Ishikawa (cell line): ENCODE results near the gene IMMP2L.
A peak's percentile ranks its signal among the peaks of the same experiment; 100 is the strongest.

Source experiments
- CEBPB ChIP-seq: IDR thresholded peaks from 2 replicates; pipeline ENCODE4 v1.6.1; 2012
- CREB1 ChIP-seq: IDR thresholded peaks from 2 replicates; pipeline ENCODE4 v1.6.1; 2012; ENCODE audit warnings: low read depth
- EGR1 ChIP-seq: IDR thresholded peaks from 2 replicates; pipeline ENCODE4 v1.6.1; 2012
- EP300 ChIP-seq: IDR thresholded peaks from 2 replicates; pipeline ENCODE4 v1.6.1; 2012; ENCODE audit warnings: borderline replicate concordance
- FOXM1 ChIP-seq: IDR thresholded peaks from 2 replicates; pipeline ENCODE4 v1.6.1; 2012; ENCODE audit warnings: low read depth, borderline replicate concordance
- NFIC ChIP-seq: IDR thresholded peaks from 2 replicates; pipeline ENCODE4 v1.6.1; 2012
- RAD21 ChIP-seq: IDR thresholded peaks from 2 replicates; pipeline ENCODE4 v1.6.1; 2012; ENCODE audit warnings: low read depth
- TAF1 ChIP-seq: IDR thresholded peaks from 2 replicates; pipeline ENCODE4 v1.6.1; 2012; ENCODE audit warnings: low read depth, mild to moderate bottlenecking
- TCF12 ChIP-seq: IDR thresholded peaks from 2 replicates; pipeline ENCODE4 v1.6.1; 2012; ENCODE audit warnings: low read depth
- TEAD4 ChIP-seq: IDR thresholded peaks from 2 replicates; pipeline ENCODE4 v1.6.1; 2012
- YY1 ChIP-seq: IDR thresholded peaks from 2 replicates; pipeline ENCODE4 v1.6.1; 2012; ENCODE audit warnings: low read depth
- ZBTB7A ChIP-seq: IDR thresholded peaks from 2 replicates; pipeline ENCODE4 v1.6.1; 2012; ENCODE audit warnings: low read depth
- TF ChIP-seq, protein P1 (sequence below): IDR thresholded peaks from 2 replicates; pipeline ENCODE4 v1.6.1; 2012
- TF ChIP-seq, protein P2 (sequence below): IDR thresholded peaks from 2 replicates; pipeline ENCODE4 v1.6.1; 2012; ENCODE audit warnings: low read depth, mild to moderate bottlenecking
- TF ChIP-seq, protein P3 (sequence below): IDR thresholded peaks from 2 replicates; pipeline ENCODE4 v1.6.1; 2012

Gene IMMP2L

DNA sequence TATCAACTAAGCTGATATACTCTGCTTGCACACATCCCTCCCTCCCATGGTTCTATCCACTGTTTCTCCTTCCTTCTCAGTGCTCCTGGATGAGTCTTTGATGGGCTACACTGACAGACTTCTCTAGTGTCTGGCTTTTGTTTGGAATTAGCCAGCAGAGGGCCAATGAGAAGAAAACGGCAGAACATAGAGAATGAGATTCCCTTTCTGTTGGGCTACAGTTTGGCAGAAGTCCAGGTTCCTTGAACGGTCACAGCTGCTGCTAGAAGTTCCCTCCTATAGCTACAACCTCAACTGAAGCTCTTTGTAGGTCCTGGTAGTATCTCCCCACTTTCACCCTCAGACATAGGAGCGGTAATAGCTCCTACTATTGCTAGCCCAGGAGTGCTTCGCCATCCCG lies 722.4 kb downstream of the IMMP2L start:
- TF ChIP-seq FOXM1, result no peak
- TF ChIP-seq, protein P1, sequence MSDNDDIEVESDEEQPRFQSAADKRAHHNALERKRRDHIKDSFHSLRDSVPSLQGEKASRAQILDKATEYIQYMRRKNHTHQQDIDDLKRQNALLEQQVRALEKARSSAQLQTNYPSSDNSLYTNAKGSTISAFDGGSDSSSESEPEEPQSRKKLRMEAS, result no peak
- no peak for TF ChIP-seq YY1
- TF ChIP-seq EGR1, result no peak
- no peak for TF ChIP-seq EP300
- TF ChIP-seq, protein P2, sequence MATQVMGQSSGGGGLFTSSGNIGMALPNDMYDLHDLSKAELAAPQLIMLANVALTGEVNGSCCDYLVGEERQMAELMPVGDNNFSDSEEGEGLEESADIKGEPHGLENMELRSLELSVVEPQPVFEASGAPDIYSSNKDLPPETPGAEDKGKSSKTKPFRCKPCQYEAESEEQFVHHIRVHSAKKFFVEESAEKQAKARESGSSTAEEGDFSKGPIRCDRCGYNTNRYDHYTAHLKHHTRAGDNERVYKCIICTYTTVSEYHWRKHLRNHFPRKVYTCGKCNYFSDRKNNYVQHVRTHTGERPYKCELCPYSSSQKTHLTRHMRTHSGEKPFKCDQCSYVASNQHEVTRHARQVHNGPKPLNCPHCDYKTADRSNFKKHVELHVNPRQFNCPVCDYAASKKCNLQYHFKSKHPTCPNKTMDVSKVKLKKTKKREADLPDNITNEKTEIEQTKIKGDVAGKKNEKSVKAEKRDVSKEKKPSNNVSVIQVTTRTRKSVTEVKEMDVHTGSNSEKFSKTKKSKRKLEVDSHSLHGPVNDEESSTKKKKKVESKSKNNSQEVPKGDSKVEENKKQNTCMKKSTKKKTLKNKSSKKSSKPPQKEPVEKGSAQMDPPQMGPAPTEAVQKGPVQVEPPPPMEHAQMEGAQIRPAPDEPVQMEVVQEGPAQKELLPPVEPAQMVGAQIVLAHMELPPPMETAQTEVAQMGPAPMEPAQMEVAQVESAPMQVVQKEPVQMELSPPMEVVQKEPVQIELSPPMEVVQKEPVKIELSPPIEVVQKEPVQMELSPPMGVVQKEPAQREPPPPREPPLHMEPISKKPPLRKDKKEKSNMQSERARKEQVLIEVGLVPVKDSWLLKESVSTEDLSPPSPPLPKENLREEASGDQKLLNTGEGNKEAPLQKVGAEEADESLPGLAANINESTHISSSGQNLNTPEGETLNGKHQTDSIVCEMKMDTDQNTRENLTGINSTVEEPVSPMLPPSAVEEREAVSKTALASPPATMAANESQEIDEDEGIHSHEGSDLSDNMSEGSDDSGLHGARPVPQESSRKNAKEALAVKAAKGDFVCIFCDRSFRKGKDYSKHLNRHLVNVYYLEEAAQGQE, result no peak
- TF ChIP-seq TEAD4, result no peak
- TF ChIP-seq CEBPB, result no peak
- TF ChIP-seq, protein P3, sequence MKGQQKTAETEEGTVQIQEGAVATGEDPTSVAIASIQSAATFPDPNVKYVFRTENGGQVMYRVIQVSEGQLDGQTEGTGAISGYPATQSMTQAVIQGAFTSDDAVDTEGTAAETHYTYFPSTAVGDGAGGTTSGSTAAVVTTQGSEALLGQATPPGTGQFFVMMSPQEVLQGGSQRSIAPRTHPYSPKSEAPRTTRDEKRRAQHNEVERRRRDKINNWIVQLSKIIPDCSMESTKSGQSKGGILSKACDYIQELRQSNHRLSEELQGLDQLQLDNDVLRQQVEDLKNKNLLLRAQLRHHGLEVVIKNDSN, result no peak
- TF ChIP-seq NFIC, result no peak
- no peak for TF ChIP-seq ZBTB7A
- no peak for TF ChIP-seq TAF1

DNA sequence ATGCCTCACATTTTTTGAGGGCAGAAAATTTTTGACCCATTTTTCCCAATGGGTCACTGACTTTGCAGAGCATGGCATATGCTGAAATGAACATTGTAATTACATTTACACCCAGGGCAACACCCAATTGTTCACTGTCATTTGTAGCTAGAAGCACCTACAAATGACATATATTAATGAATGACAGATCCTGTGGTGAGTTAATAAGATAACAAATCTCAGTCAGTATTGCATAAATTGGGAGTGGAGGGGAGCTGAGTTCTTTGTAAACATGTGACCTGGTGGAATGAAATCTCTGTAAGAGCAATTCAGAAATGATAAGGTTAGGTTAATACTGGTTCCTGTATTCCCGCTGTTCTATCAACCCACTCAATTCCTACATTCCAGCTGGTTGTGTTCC lies 726.4 kb downstream of the IMMP2L start:
- TF ChIP-seq YY1 (no peak), EGR1 (no peak), FOXM1 (no peak)

DNA sequence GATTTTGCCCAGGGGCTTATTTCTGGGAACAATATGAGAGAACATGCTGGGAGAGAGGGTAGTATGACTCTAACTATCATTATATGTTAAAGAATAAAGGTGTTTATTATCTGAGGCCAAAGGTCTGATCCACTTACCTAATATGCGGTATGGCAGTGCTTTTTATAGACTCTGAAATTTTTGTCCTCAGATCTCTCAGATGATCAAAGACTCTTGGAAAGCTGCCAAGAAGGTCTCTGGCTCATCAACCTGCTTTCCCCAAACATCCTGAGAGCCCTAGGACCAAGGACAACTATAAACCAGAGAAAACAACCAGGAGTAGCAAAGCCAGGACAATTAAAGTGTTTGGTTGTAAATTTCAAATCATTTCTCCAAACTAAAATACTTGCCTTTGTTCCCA lies 727.1 kb downstream of the IMMP2L start:
- TF ChIP-seq TCF12 (no peak), NFIC (0 out of 2 replicates have a peak, but pooled peaks have one; percentile 24)

DNA sequence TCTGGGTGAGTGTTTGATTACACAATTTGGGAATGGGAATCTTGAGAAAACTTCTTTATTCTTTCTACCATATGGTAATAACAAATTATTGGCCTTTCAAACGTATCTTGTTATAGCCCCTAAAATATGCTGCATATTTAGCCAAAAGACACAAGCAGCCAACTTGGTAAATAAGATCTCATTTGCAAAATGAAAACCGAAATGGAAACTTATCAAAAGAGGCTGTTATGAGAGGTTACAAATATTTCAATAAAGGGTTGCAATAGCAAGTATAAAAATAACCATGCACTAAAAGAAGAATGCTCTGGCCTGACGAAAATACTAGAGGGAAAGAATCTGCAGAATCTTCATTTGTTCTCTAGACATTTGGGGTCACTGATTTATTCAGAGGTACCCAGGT lies 730.9 kb downstream of the IMMP2L start:
- TF ChIP-seq FOXM1, result no peak

DNA sequence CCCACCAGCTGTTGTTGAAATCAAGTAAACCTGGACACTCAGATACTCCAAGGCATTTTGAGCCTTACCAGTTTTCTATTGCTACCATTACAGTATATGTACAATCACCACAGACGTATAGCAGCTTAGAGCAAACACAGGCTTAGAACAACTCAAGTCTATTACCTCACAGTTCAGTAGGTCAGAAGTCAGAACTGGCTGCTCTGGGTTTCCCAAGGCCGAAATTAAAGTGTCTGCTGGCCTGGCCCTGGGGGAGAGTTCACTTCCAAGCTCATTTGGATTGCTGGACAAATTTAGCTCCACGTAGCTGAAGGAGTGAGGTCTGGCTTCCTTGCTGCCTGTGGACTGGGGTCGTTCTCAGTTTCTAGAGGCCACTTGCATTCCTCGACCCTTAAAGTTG lies 731.5 kb downstream of the IMMP2L start:
- TF ChIP-seq FOXM1 (no peak), NFIC (no peak), TCF12 (no peak), TAF1 (no peak), ZBTB7A (no peak), CEBPB (no peak), RAD21 (no peak), YY1 (no peak), EP300 (no peak), EGR1 (no peak), CREB1 (no peak)
- TF ChIP-seq, protein P2, result no peak
- TF ChIP-seq, protein P3, result no peak

DNA sequence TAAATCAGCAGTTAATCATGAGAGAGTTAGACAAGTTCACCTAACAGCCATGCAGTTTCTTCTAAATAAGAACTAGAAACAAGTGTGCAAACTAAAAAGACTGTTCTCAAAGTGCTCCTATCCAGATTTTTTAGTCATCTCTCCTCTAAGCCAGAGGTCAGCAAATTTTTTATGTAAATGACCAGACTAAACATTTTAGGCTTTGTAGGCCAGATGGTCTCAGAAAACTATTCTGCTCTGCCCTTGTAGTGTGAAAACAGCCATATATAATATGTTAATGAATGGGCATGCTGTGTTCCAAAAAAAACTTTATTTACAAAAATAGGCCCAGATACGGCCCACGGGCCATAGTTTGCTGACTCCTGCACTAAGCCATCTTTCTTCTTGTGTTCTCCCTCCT lies 734.4 kb downstream of the IMMP2L start:
- TF ChIP-seq, protein P1, result no peak
- TF ChIP-seq RAD21, result no peak
- no peak for TF ChIP-seq TAF1
- no peak for TF ChIP-seq TCF12
- TF ChIP-seq NFIC, result no peak
- TF ChIP-seq ZBTB7A, result no peak
- TF ChIP-seq YY1, result no peak
- no peak for TF ChIP-seq EGR1

DNA sequence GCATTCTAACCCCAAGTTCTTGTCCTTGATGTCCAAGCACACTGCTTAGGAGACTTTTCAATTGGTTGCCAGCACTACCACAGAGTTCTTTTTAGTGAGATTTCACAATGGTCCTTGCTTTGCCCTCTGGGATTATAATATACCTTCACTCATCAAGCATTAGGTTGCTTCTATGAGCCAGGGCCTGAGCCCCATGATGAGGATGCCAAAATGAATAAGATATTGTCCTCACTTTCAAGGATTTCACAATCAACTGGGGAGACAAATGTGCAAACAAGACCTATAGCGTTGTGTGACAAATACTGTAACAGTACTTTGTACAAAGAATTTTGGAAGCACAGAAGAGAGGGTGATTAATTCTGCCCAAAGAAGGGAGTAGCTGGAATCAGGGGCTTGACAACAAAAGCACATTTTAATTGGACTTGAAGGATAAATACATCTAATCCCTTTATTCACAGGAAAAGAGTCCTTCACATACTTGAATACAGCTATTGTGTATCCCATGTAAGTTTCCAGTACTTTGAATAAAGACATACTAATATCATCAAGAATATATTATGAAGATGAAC lies 734.9 kb downstream of the IMMP2L start:
- no peak for TF ChIP-seq EGR1
- TF ChIP-seq CEBPB, result no peak
- TF ChIP-seq, protein P3, result no peak
- TF ChIP-seq, protein P2, result no peak
- no peak for TF ChIP-seq CREB1
- TF ChIP-seq EP300, result no peak
- no peak for TF ChIP-seq TEAD4
- TF ChIP-seq NFIC, result no peak
- no peak for TF ChIP-seq TAF1
- TF ChIP-seq, protein P1, result no peak
- no peak for TF ChIP-seq ZBTB7A
- no peak for TF ChIP-seq FOXM1
- TF ChIP-seq TCF12, result no peak
- TF ChIP-seq RAD21, result no peak
